T-helper 22 cell (primary cell): ENCODE results near the gene FGF3.

ENCODE experiments used
- DNase-seq: peaks from one replicate; pipeline ENCODE4 v3.0.0-alpha.2; 2020; ENCODE audit warnings: low read depth

Gene FGF3

GRCh38 chr11:69803604-69804218 lies 15.5 kb downstream of the FGF3 start:
- DNase-seq: no peak

GRCh38 chr11:69803022-69803421 lies 16.2 kb downstream of the FGF3 start:
- no peak for DNase-seq

GRCh38 chr11:69802590-69802989 lies 16.6 kb downstream of the FGF3 start:
- no peak for DNase-seq

GRCh38 chr11:69801513-69802335 lies 17.5 kb downstream of the FGF3 start:
- no peak for DNase-seq

- DNase-seq: no peak
Measured at GRCh38 chr11:69800278-69800677, 18.9 kb downstream of the FGF3 start.

- DNase-seq: no peak
Measured at GRCh38 chr11:69799582-69799981, 19.6 kb downstream of the FGF3 start.

GRCh38 chr11:69799097-69799496 lies 20.1 kb downstream of the FGF3 start:
- DNase-seq: no peak

GRCh38 chr11:69797737-69798528 lies 21.3 kb downstream of the FGF3 start:
- DNase-seq: no peak

GRCh38 chr11:69797156-69797555 lies 22.1 kb downstream of the FGF3 start:
- no peak for DNase-seq

GRCh38 chr11:69796063-69796462 lies 23.2 kb downstream of the FGF3 start:
- no peak for DNase-seq

GRCh38 chr11:69791276-69792180 lies 27.7 kb downstream of the FGF3 start:
- DNase-seq: no peak

GRCh38 chr11:69788956-69789355 lies 30.3 kb downstream of the FGF3 start:
- no peak for DNase-seq

- DNase-seq: no peak
Measured at GRCh38 chr11:69787906-69788305, 31.3 kb downstream of the FGF3 start.

- no peak for DNase-seq
Measured at GRCh38 chr11:69787457-69787856, 31.8 kb downstream of the FGF3 start.

- no peak for DNase-seq
Measured at GRCh38 chr11:69781241-69781640, 38.0 kb downstream of the FGF3 start.

- DNase-seq: no peak
Measured at GRCh38 chr11:69778373-69778772, 40.8 kb downstream of the FGF3 start.

GRCh38 chr11:69775163-69775755 lies 44.0 kb downstream of the FGF3 start, which contains the start of gene FGF4:
Gene FGF4 (minus strand): TSS chr11:69775341. CDS start chr11:69775084, 257 bp downstream.
- DNase-seq: no peak

GRCh38 chr11:69774354-69775162 lies 44.7 kb downstream of the FGF3 start:
- no peak for DNase-seq

- DNase-seq: no peak
Measured at GRCh38 chr11:69773626-69774353, 45.4 kb downstream of the FGF3 start.

GRCh38 chr11:69771466-69771865 lies 47.8 kb downstream of the FGF3 start:
- no peak for DNase-seq
